Osteocyte (in vitro differentiated cells): Measurements from ENCODE around the gene PAN3. TPM values are rescaled to one million over a fixed set of nuclear protein-coding genes. Genes with fewer than 3 reads are reported as not detected.

Experiments used
- DNase-seq: peaks from one replicate; pipeline ENCODE4 v3.0.0; 2021; ENCODE audit warnings: mixed read lengths; ENCODE audit not compliant: unreplicated experiment; ENCODE audit errors: extremely low spot score
- H3K27ac Mint-ChIP-seq: one replicate; pipeline ENCODE4 v1.8.0; 2021; ENCODE audit warnings: mild to moderate bottlenecking, mixed read lengths; ENCODE audit not compliant: unreplicated experiment
- H3K27me3 Mint-ChIP-seq: one replicate; pipeline ENCODE4 v1.8.0; 2021; ENCODE audit warnings: mixed read lengths; ENCODE audit not compliant: unreplicated experiment
- H3K36me3 Mint-ChIP-seq: one replicate; pipeline ENCODE4 v1.8.0; 2021; ENCODE audit warnings: mixed read lengths; ENCODE audit not compliant: unreplicated experiment
- H3K4me1 Mint-ChIP-seq: one replicate; pipeline ENCODE4 v1.8.0; 2021; ENCODE audit warnings: mixed read lengths; ENCODE audit not compliant: unreplicated experiment
- H3K4me3 Mint-ChIP-seq: one replicate; pipeline ENCODE4 v1.8.0; 2021; ENCODE audit warnings: mild to moderate bottlenecking, moderate library complexity, mixed read lengths; ENCODE audit not compliant: unreplicated experiment
- H3K9me3 Mint-ChIP-seq: one replicate; pipeline ENCODE4 v1.8.0; 2021; ENCODE audit warnings: mixed read lengths; ENCODE audit not compliant: unreplicated experiment
- CTCF ChIP-seq: fragments of 200-600 bp; sonication (generic); IDR thresholded peaks from 2 replicates; pipeline ENCODE4 v1.5.0; 2021; ENCODE audit warnings: antibody characterized with exemption, mild to moderate bottlenecking, moderate library complexity
- total RNA-seq: library from RNA; stranded (reverse); gene quantifications from 2 replicates; pipeline ENCODE4 v1.2.1, GENCODE V29; 2021

Gene PAN3
- total RNA-seq, 1 donor from 2014 or later = 32.7 TPM

- no peak overlapping the region for H3K27ac Mint-ChIP-seq
- H3K9me3 Mint-ChIP-seq = no peaks in the 10 kb centered on the region
- peaks cover 28% of the 10 kb centered on the region for H3K4me1 Mint-ChIP-seq
- no peak for DNase-seq
- no peaks in the 10 kb centered on the region for H3K36me3 Mint-ChIP-seq
- no peak overlapping the region for H3K4me3 Mint-ChIP-seq
- TF ChIP-seq CTCF = no peak
- H3K27me3 Mint-ChIP-seq = no peaks in the 10 kb centered on the region
Observed at GRCh38 chr13:28320884-28321574, 182.7 kb downstream of the PAN3 start.

- TF ChIP-seq CTCF = no peak
- H3K9me3 Mint-ChIP-seq = no peaks in the 10 kb centered on the region
- H3K4me3 Mint-ChIP-seq = no peak overlapping the region
- no peaks in the 10 kb centered on the region for H3K27me3 Mint-ChIP-seq
- no peaks in the 10 kb centered on the region for H3K36me3 Mint-ChIP-seq
- no peak for DNase-seq
- H3K4me1 Mint-ChIP-seq = peaks cover 25% of the 10 kb centered on the region
- H3K27ac Mint-ChIP-seq = no peak overlapping the region
Observed at GRCh38 chr13:28321756-28322155, 183.4 kb downstream of the PAN3 start.

GRCh38 chr13:28322256-28322905 is 184.0 kb downstream of the PAN3 start:
- no peak overlapping the region for H3K4me3 Mint-ChIP-seq
- H3K9me3 Mint-ChIP-seq = no peaks in the 10 kb centered on the region
- no peaks in the 10 kb centered on the region for H3K36me3 Mint-ChIP-seq
- no peak overlapping the region for H3K27ac Mint-ChIP-seq
- no peaks in the 10 kb centered on the region for H3K27me3 Mint-ChIP-seq
- peaks cover 25% of the 10 kb centered on the region for H3K4me1 Mint-ChIP-seq
- TF ChIP-seq CTCF = no peak
- no peak for DNase-seq

- H3K27me3 Mint-ChIP-seq = no peaks in the 10 kb centered on the region
- no peak overlapping the region for H3K27ac Mint-ChIP-seq
- TF ChIP-seq CTCF = peak; percentile 87
- H3K4me3 Mint-ChIP-seq = no peak overlapping the region
- no peaks in the 10 kb centered on the region for H3K9me3 Mint-ChIP-seq
- DNase-seq = peak; percentile 86
- H3K4me1 Mint-ChIP-seq = peaks cover 28% of the 10 kb centered on the region
- H3K36me3 Mint-ChIP-seq = no peaks in the 10 kb centered on the region
Observed at GRCh38 chr13:28324181-28324789, 185.9 kb downstream of the PAN3 start.

GRCh38 chr13:28325022-28325421 is 186.7 kb downstream of the PAN3 start:
- Mint-ChIP-seq H3K36me3 (no peaks in the 10 kb centered on the region), H3K27me3 (no peaks in the 10 kb centered on the region), H3K4me3 (no peak overlapping the region), H3K27ac (no peak overlapping the region), H3K4me1 (peaks cover 36% of the 10 kb centered on the region), H3K9me3 (no peaks in the 10 kb centered on the region)
- no peak for DNase-seq
- no peak for TF ChIP-seq CTCF
